Measurements from ENCODE around the gene HCFC1R1.

The HCFC1R1 gene

DNA sequence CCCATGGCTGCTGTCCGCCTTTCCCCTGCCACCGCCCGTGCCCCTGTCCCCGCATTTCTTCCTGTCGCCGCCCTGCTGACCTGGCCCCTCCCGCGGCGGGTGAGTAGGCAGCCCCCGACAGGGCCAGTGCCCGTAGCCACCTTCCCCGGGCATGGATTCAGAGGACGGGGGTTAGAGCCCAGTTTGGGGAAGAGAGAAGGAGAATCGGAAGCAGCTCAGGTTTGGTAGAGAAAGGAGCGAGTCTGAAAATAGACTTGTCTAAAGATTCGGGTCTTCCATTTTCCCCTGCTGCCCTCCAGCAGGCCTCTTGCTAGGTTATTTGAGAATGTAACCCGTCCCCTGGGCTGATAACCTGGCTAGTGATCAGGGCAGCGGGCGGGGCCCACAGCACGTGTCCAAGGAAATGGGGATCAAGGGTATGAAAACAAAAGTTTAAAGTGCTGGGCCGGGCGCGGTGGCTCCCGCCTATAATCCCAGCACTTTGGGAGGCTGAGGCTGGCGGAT lies 18.9 kb downstream of the HCFC1R1 start:
- Histone ChIP-seq H3K9me3 (ENCODE audit: insufficient read depth, low read depth, low read length) (no peaks in the 10 kb centered on the region), H3K9me2 (replicated peaks; ENCODE audit: low read depth, low read length) (no peaks in the 10 kb centered on the region), H3K4me1 (ENCODE audit: insufficient read depth, low read length, poor library complexity, severe bottlenecking) (peaks cover 31% of the 10 kb centered on the region), H2AFZ (ENCODE audit: low read length) (no peak overlapping the region), H3K79me2 (ENCODE audit: insufficient read depth, low read length) (peaks cover 7% of the 10 kb centered on the region), H3K9ac (ENCODE audit: low read depth, low read length, poor library complexity, severe bottlenecking) (peak overlapping the region; percentile 87), H3K4me3 (ENCODE audit: low read length, poor library complexity, severe bottlenecking) (peak overlapping the region; percentile 79), H3K36me3 (ENCODE audit: insufficient read depth, low read length) (no peaks in the 10 kb centered on the region), H3K4me2 (ENCODE audit: low read depth, low read length, poor library complexity, severe bottlenecking) (peak overlapping the region; percentile 95), H4K20me1 (ENCODE audit: insufficient read depth, low read length, poor library complexity, severe bottlenecking) (no peaks in the 10 kb centered on the region), H3K27me3 (ENCODE audit: insufficient read depth, low read length, poor library complexity, severe bottlenecking) (no peaks in the 10 kb centered on the region), H3F3A (ENCODE audit: low read depth) (no peaks in the 10 kb centered on the region; the same call in 1 of the 2 replicates)
- TF ChIP-seq EZH2phosphoT487 (IDR thresholded peaks at IDR 0.05; ENCODE audit: borderline replicate concordance): no peak
- TF ChIP-seq, protein P1, sequence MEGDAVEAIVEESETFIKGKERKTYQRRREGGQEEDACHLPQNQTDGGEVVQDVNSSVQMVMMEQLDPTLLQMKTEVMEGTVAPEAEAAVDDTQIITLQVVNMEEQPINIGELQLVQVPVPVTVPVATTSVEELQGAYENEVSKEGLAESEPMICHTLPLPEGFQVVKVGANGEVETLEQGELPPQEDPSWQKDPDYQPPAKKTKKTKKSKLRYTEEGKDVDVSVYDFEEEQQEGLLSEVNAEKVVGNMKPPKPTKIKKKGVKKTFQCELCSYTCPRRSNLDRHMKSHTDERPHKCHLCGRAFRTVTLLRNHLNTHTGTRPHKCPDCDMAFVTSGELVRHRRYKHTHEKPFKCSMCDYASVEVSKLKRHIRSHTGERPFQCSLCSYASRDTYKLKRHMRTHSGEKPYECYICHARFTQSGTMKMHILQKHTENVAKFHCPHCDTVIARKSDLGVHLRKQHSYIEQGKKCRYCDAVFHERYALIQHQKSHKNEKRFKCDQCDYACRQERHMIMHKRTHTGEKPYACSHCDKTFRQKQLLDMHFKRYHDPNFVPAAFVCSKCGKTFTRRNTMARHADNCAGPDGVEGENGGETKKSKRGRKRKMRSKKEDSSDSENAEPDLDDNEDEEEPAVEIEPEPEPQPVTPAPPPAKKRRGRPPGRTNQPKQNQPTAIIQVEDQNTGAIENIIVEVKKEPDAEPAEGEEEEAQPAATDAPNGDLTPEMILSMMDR (conservative IDR thresholded peaks at IDR 0.05; ENCODE audit: low read length): no peak

DNA sequence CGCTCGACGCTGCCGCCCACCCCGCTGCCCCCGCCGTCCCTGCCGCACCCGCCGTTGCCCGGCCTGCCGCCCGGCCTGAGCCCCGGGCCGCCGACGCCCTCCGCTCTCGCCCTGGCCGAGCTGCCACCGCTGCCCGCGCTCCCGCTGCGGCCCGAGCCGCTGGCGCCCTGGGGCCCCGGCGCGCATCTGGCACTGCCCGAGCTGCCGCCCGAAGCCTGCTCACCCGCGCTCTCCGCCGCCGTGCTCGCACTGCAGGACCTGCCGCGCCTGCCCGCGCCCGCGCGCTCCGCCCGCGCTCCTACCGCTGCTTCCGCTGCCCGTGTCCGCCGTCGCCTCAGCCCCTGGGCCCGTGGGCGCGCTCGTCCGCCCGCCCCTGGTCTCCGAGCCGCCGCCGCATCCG lies 19.4 kb downstream of the HCFC1R1 start:
- Histone ChIP-seq H3K4me2 (ENCODE audit: low read depth, low read length, poor library complexity, severe bottlenecking) (no peak overlapping the region), H4K20me1 (ENCODE audit: insufficient read depth, low read length, poor library complexity, severe bottlenecking) (no peaks in the 10 kb centered on the region), H3K9ac (ENCODE audit: low read depth, low read length, poor library complexity, severe bottlenecking) (no peak overlapping the region), H3K4me1 (ENCODE audit: insufficient read depth, low read length, poor library complexity, severe bottlenecking) (peaks cover 31% of the 10 kb centered on the region), H3K9me2 (replicated peaks; ENCODE audit: low read depth, low read length) (no peaks in the 10 kb centered on the region), H3K36me3 (ENCODE audit: insufficient read depth, low read length) (no peaks in the 10 kb centered on the region), H3K9me3 (ENCODE audit: insufficient read depth, low read depth, low read length) (no peaks in the 10 kb centered on the region), H3K79me2 (ENCODE audit: insufficient read depth, low read length) (peaks cover 7% of the 10 kb centered on the region), H2AFZ (ENCODE audit: low read length) (no peak overlapping the region), H3F3A (ENCODE audit: low read depth) (no peaks in the 10 kb centered on the region; the same call in 1 of the 2 replicates), H3K4me3 (ENCODE audit: low read length, poor library complexity, severe bottlenecking) (no peak overlapping the region), H3K27me3 (ENCODE audit: insufficient read depth, low read length, poor library complexity, severe bottlenecking) (no peaks in the 10 kb centered on the region)
- TF ChIP-seq EZH2phosphoT487 (IDR thresholded peaks at IDR 0.05; ENCODE audit: borderline replicate concordance): no peak
- TF ChIP-seq, protein P1 (conservative IDR thresholded peaks at IDR 0.05; ENCODE audit: low read length): no peak

DNA sequence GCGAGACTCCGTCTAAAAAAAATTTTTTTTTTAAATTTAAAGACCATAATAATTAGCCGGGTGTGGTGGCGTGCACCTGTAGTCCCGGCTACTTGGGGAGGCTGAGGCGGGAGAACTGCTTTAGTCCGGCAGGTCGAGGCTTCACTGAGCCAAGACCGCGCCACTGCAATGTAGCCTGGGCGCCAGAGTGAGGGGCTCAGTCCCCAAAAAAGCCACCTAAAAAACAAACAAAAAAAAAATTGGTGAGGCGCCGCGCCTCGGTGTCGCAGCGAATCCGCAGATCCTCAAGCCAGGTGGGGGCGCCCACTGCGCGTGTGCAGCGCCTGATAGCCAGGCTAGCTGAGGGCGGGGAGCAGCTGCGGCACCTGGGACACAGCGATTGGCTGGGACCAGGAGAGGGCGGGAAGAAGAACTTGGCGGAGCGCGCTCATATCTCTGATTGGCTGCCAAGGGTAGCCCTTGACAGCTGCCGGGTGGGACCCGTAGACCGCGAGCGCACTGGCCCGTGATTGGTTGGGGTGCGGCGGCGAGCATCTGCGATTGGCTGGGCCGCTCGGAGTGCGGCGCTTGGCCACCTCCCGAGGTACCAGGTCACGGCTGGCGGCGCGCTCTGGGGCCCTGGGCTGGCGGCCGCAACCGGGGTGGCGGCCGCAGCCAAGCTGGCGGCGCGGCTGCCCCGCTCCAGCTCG lies 20.0 kb downstream of the HCFC1R1 start:
- H2AFZ ChIP-seq (ENCODE audit: low read length): no peak overlapping the region
- no peaks in the 10 kb centered on the region for H3K36me3 ChIP-seq (ENCODE audit: insufficient read depth, low read length)
- H3K4me2 ChIP-seq (ENCODE audit: low read depth, low read length, poor library complexity, severe bottlenecking): no peak overlapping the region
- peaks cover 29% of the 10 kb centered on the region for H3K4me1 ChIP-seq (ENCODE audit: insufficient read depth, low read length, poor library complexity, severe bottlenecking)
- no peaks in the 10 kb centered on the region for H3K9me2 ChIP-seq (replicated peaks; ENCODE audit: low read depth, low read length)
- H3F3A ChIP-seq (ENCODE audit: low read depth): no peaks in the 10 kb centered on the region; the same call in 1 of the 2 replicates
- no peaks in the 10 kb centered on the region for H4K20me1 ChIP-seq (ENCODE audit: insufficient read depth, low read length, poor library complexity, severe bottlenecking)
- no peak for TF ChIP-seq EZH2phosphoT487 (IDR thresholded peaks at IDR 0.05; ENCODE audit: borderline replicate concordance)
- TF ChIP-seq, protein P1 (conservative IDR thresholded peaks at IDR 0.05; ENCODE audit: low read length): peak; percentile 53
- H3K27me3 ChIP-seq (ENCODE audit: insufficient read depth, low read length, poor library complexity, severe bottlenecking): no peaks in the 10 kb centered on the region
- H3K9me3 ChIP-seq (ENCODE audit: insufficient read depth, low read depth, low read length): no peaks in the 10 kb centered on the region
- no peak overlapping the region for H3K4me3 ChIP-seq (ENCODE audit: low read length, poor library complexity, severe bottlenecking)
- peaks cover 7% of the 10 kb centered on the region for H3K79me2 ChIP-seq (ENCODE audit: insufficient read depth, low read length)
- H3K9ac ChIP-seq (ENCODE audit: low read depth, low read length, poor library complexity, severe bottlenecking): no peak overlapping the region

Data from Loucy (cell line).